K562 (cell line): ENCODE results near the gene PPHLN1. TPM values are rescaled to one million over a fixed set of nuclear protein-coding genes. Genes with fewer than 3 reads are reported as not detected.

ENCODE experiments used
- BRD9 ChIP-seq: fragments of 450-650 bp; IDR thresholded peaks from 2 replicates; pipeline ENCODE4 v1.6.1; 2018; ENCODE audit warnings: low read depth; ENCODE audit not compliant: partially characterized antibody
- BRF1 ChIP-seq: IDR thresholded peaks from 3 replicates; pipeline ENCODE4 v1.6.1; 2011; ENCODE audit warnings: borderline replicate concordance, mild to moderate bottlenecking; ENCODE audit not compliant: insufficient read length; ENCODE audit errors: extremely low read depth
- CBX1 ChIP-seq: sonication (generic); IDR thresholded peaks from 2 replicates; pipeline ENCODE4 v1.6.1; 2016; ENCODE audit warnings: antibody characterized with exemption, low read depth, mild to moderate bottlenecking
- CBX8 ChIP-seq: fragments of 200-600 bp; sonication (generic); IDR thresholded peaks from 2 replicates; pipeline ENCODE4 v1.6.1; 2012; ENCODE audit warnings: borderline replicate concordance, mixed run types, low read depth, mild to moderate bottlenecking, moderate library complexity, mixed read lengths, low read length, control low read depth, inconsistent platforms; ENCODE audit not compliant: poor library complexity, severe bottlenecking; ENCODE audit errors: extremely low read depth
- CC2D1A ChIP-seq: fragments of 450-650 bp; IDR thresholded peaks from 2 replicates; pipeline ENCODE4 v1.6.1; 2017; ENCODE audit warnings: mild to moderate bottlenecking
- CHD1 ChIP-seq: fragments of 200-600 bp; sonication (generic); IDR thresholded peaks from one replicate; pipeline ENCODE4 v1.6.1; 2012; ENCODE audit warnings: mild to moderate bottlenecking, moderate library complexity, low read length, inconsistent platforms
- COPS2 ChIP-seq: fragments of 450-650 bp; conservative IDR thresholded peaks from 2 replicates; pipeline ENCODE4 v1.6.1; 2016; ENCODE audit warnings: mild to moderate bottlenecking, moderate library complexity
- EP400 ChIP-seq: fragments of 450-650 bp; IDR thresholded peaks from 2 replicates; pipeline ENCODE4 v1.6.1; 2017; ENCODE audit warnings: antibody characterized with exemption, mild to moderate bottlenecking, moderate library complexity
- ESRRB ChIP-seq: fragments of 250-450 bp; sonication (Bioruptor Pico); IDR thresholded peaks from 2 replicates; pipeline ENCODE4 v1.5.0; 2020; ENCODE audit warnings: mild to moderate bottlenecking, moderate library complexity, borderline replicate concordance
- FOXA3 ChIP-seq, 2 experiments: fragments of 450-650 bp in 1 of 2; sonication (generic) in 1 of 2; formaldehyde crosslinking; IDR thresholded peaks in 1 of 2; conservative IDR thresholded peaks in 1 of 2; 2 replicates each; pipeline versions ENCODE4 v1.4.0 to v1.8.0; 2020 to 2022; ENCODE audit warnings: mild to moderate bottlenecking in 2 of 2, missing genetic modification reagents in 1 of 2
- GTF2B ChIP-seq: IDR thresholded peaks from 2 replicates; pipeline ENCODE4 v1.6.1; 2011; ENCODE audit not compliant: insufficient read length; ENCODE audit errors: extremely low read depth
- LARP7 ChIP-seq: fragments of 450-650 bp; IDR thresholded peaks from 2 replicates; pipeline ENCODE4 v1.6.1; 2016
- MEF2D ChIP-seq: conservative IDR thresholded peaks from 2 replicates; pipeline ENCODE4 v1.6.1; 2016; ENCODE audit warnings: low read depth, missing genetic modification characterization, missing compliant biosample characterization
- NCOA6 ChIP-seq: fragments of 450-650 bp; IDR thresholded peaks from 2 replicates; pipeline ENCODE4 v1.6.1; 2017; ENCODE audit warnings: mild to moderate bottlenecking
- NKRF ChIP-seq: fragments of 450-650 bp; IDR thresholded peaks from 2 replicates; pipeline ENCODE4 v1.6.1; 2016; ENCODE audit warnings: borderline replicate concordance
- NR2C1 ChIP-seq, 2 experiments: fragments of 450-650 bp; IDR thresholded peaks; 2 replicates each; pipeline ENCODE4 v1.6.1; 2017; ENCODE audit warnings: mild to moderate bottlenecking in 2 of 2, antibody characterized with exemption in 1 of 2, inconsistent platforms in 1 of 2, missing compliant biosample characterization in 1 of 2, missing genetic modification characterization in 1 of 2
- RHOXF2B ChIP-seq: fragments of 250-450 bp; sonication (Bioruptor Pico); conservative IDR thresholded peaks from 2 replicates; pipeline ENCODE4 v1.5.1; 2021
- SLC30A9 ChIP-seq: fragments of 250-450 bp; sonication (Bioruptor Pico); IDR thresholded peaks from 2 replicates; pipeline ENCODE4 v1.8.0; 2022; ENCODE audit warnings: mild to moderate bottlenecking, moderate library complexity
- SMAD4 ChIP-seq: fragments of 250-450 bp; sonication (Bioruptor Pico); conservative IDR thresholded peaks from 2 replicates; pipeline ENCODE4 v1.8.0; 2021; ENCODE audit warnings: inconsistent platforms, mild to moderate bottlenecking, moderate library complexity
- STAT6 ChIP-seq: sonication (generic); formaldehyde crosslinking; IDR thresholded peaks from 2 replicates; pipeline ENCODE4 v1.8.1; 2023; ENCODE audit warnings: mild to moderate bottlenecking, missing genetic modification reagents
- TAL1 ChIP-seq: fragments of 450-650 bp; IDR thresholded peaks from 2 replicates; pipeline ENCODE4 v1.6.1; 2016; ENCODE audit warnings: mild to moderate bottlenecking
- ZNF197 ChIP-seq: fragments of 200-800 bp; sonication (Bioruptor generic); IDR thresholded peaks from 2 replicates; pipeline ENCODE4 v1.6.1; 2016; ENCODE audit warnings: low read depth, missing genetic modification characterization, missing compliant biosample characterization
- ZNF644 ChIP-seq: fragments of 200-800 bp; sonication (Bioruptor generic); IDR thresholded peaks from 2 replicates; pipeline ENCODE4 v1.6.1; 2016; ENCODE audit warnings: low read depth, missing genetic modification characterization, missing compliant biosample characterization
- polyA plus RNA-seq, 8 experiments: library from polyadenylated mRNA; depleted of rRNA in 4 of 8; stranded (reverse) in 5 of 8; unstranded in 3 of 8; fragments of >200 nt; fragmentation: Nextera tagmentation in 2 of 8; fragmentation: Illumina TruSeq in 1 of 8; extraction: Ambion mirVana in 2 of 8; extraction: Trizol in 1 of 8; gene quantifications; 2 replicates each; pipeline versions ENCODE4 v1.2.1 to v1.2.3, GENCODE V29; 2011 to 2014; ENCODE audit warnings: inconsistent platforms in 1 of 8, missing spikeins in 1 of 8
- total RNA-seq, 7 experiments: library from RNA; depleted of rRNA in 6 of 7; stranded (reverse); fragments of >200 nt in 6 of 7; fragmentation: Illumina TruSeq in 2 of 7; extraction: Trizol in 2 of 7; gene quantifications; 2 replicates each; pipeline versions ENCODE4 v1.2.1 to v1.2.3, GENCODE V29; 2011 to 2021; ENCODE audit warnings: low replicate concordance in 1 of 7

The PPHLN1 gene
- total and polyA plus RNA-seq, 9 of the 15 experiments (the other 6 are each of a cell fraction or from before 2014, with no cell fraction given) = 66.3 to 112 (median 93.6) TPM

- TF ChIP-seq GTF2B (peak; percentile 11), STAT6 (CRISPR knock-in tag) (no peak), RHOXF2B (CRISPR knock-in tag) (no peak), EP400 (peak; percentile 87), FOXA3 (CRISPR knock-in tag; conservative IDR thresholded peaks at IDR 0.05 in 1 of 2, IDR thresholded peaks at IDR 0.05 in 1 of 2) (0 out of 4 replicates have a peak, but pooled peaks of 1 of the 2 experiments have one; percentile 13), CHD1 (no peak), ESRRB (CRISPR knock-in tag) (no peak), BRF1 (no peak), ZNF197 (CRISPR knock-in tag) (no peak), ZNF644 (no peak), CBX1 (no peak), SMAD4 (CRISPR knock-in tag) (peak; percentile 54; the same call in 1 of the 2 replicates), NCOA6 (no peak), CBX8 (no peak), BRD9 (no peak), NR2C1 (IDR thresholded peaks at IDR 0.05) (no peak), NR2C1 (tag; IDR thresholded peaks at IDR 0.05) (0 out of 2 replicates have a peak, but pooled peaks have one; percentile 36), LARP7 (no peak), TAL1 (no peak), SLC30A9 (CRISPR knock-in tag) (no peak), CC2D1A (0 out of 2 replicates have a peak, but pooled peaks have one; percentile 54), COPS2 (no peak), MEF2D (tag) (no peak), NKRF (peak; percentile 96)
Observed at GRCh38 chr12:42325653-42326474, at the start of gene PPHLN1, which contains the start of gene ZCRB1 (continued).
